Measurements from ENCODE around the gene U2AF1. TPM values are rescaled to one million over a fixed set of nuclear protein-coding genes. Genes with fewer than 3 reads are reported as not detected.
"Not testable (repeated sequence)": the region's sequence is repeated elsewhere in the genome, so short reads cannot be mapped to it uniquely, and the experiment has no call there.

U2AF1 gene
- total RNA-seq, 2 donors from 2014 or later = 72.4 to 84.7 TPM

DNA sequence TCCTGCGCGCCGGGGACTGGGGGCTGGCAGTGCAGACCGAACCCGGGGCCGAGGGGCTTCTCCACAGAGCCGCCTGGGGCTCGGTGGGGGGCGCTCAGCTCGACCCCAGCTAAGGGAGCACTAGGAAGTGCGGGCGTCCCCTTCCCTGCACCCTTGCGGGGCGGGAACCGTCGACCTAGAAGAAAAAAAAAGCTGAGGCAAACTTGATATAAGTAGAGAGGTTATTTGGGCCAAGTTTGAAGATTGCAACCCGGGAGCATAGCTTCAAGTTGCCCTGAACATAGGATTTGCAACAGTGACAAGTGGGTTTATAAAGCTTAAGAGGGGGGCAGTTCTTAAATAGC, 396 bp upstream of the U2AF1 start:
- not testable (repeated sequence) for H3K27me3 ChIP-seq (replicated peaks; ENCODE audit: insufficient read depth); H3K27ac ChIP-seq; ATAC-seq (ENCODE audit: insufficient number of reproducible peaks, low FRiP score, low read depth)

DNA sequence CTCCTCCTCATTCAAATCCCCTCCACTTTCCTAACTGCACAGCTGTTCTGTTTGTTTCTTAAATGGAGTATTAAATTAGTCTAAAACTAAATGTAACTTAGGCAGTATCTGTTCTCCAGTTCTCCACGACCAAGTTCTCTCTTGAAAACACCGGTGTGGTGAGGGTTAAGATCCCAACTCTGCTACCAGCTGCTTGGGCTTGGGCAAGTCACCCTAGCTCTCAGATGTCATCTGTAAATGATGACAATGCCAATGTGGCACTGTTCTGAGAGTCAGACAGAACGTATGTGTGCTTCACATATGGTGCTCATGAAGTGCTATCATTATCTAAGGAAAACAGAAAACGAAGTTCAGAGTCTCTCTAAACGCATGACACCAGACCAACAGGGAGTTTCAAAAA, 2.7 kb downstream of the U2AF1 start:
- H3K4me1 ChIP-seq (ENCODE audit: control insufficient read depth in 1 of 2, low read depth in 2 of 2); H3K4me3 ChIP-seq; DNase-seq (ENCODE audit: low spot score); H3K27me3 ChIP-seq (replicated peaks; ENCODE audit: insufficient read depth); H3K9me3 ChIP-seq; ATAC-seq (ENCODE audit: insufficient number of reproducible peaks, low FRiP score, low read depth); H3K36me3 ChIP-seq; H3K27ac ChIP-seq: not testable (repeated sequence)

More for the DNA sequence above, 396 bp upstream of the U2AF1 start:
- not testable (repeated sequence) for DNase-seq (ENCODE audit: low spot score); H3K9me3 ChIP-seq; H3K4me3 ChIP-seq; H3K4me1 ChIP-seq (ENCODE audit: control insufficient read depth in 1 of 2, low read depth in 2 of 2); H3K36me3 ChIP-seq

DNA sequence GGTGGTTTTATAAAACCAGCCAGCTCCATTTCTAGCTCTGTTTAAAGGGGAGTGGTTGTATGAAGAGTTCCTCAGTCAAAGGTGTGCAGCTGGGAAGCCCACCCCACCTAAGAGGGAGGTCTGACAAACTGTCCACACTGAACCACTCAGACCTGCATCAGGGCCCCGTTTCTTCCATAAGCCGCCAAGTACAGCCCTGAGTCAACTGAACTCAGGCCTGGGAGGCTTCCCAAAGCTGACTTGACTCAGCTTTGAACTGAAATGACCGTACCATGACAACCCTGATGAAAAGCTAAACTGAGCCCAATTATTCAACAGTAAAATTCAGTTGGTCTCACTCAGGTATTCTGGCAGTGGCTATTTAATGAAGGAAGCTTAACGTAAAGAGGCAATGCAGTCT, 5.1 kb downstream of the U2AF1 start:
- not testable (repeated sequence) for ATAC-seq (ENCODE audit: insufficient number of reproducible peaks, low FRiP score, low read depth); H3K36me3 ChIP-seq; H3K27ac ChIP-seq

DNA sequence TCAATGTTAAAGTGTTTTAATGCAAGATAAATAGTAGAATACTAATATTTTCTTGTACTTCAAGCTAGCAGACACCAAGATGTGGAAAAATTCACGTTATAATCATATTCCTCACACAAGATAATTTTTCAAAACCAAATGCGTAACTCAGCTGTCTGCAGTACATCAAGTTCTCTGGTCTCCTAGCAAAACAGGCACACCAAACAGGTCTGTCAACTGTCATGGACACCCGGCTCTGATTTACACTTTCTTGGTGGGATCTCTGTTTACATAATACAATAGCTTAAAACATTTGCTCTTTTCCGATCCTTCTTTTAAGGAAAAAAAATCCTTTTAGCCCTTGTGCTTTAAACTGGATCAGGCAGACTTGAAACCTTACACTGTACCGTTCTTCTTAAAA, 5.7 kb downstream of the U2AF1 start:
- H3K4me3 ChIP-seq; H3K9me3 ChIP-seq; ATAC-seq (ENCODE audit: insufficient number of reproducible peaks, low FRiP score, low read depth); DNase-seq (ENCODE audit: low spot score); H3K27me3 ChIP-seq (replicated peaks; ENCODE audit: insufficient read depth); H3K4me1 ChIP-seq (ENCODE audit: control insufficient read depth in 1 of 2, low read depth in 2 of 2); H3K36me3 ChIP-seq; H3K27ac ChIP-seq: not testable (repeated sequence)

More for the DNA sequence above, 5.1 kb downstream of the U2AF1 start:
- not testable (repeated sequence) for H3K4me1 ChIP-seq (ENCODE audit: control insufficient read depth in 1 of 2, low read depth in 2 of 2); H3K27me3 ChIP-seq (replicated peaks; ENCODE audit: insufficient read depth); H3K4me3 ChIP-seq; H3K9me3 ChIP-seq; DNase-seq (ENCODE audit: low spot score)

DNA sequence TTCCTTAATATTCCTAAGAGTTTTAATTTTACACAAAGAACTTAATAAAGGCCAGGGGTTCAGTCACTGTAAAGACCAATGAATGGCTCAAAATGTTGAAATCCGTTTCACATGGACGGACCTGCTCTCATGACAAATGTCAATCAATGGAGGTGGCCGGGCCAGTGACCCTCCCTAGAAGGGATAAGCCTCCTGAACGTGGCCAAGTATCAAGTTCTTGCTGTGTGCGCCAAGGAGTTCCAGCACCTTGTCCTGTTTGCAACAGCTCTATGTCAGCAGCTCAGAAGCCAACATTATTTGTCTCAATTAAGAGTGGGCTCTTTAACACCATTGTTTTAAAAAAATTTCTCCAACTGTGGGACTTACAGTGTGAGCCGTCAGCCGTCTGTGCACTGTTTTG, 6.4 kb downstream of the U2AF1 start:
- DNase-seq (ENCODE audit: low spot score); H3K27me3 ChIP-seq (replicated peaks; ENCODE audit: insufficient read depth); H3K27ac ChIP-seq; H3K4me3 ChIP-seq; H3K9me3 ChIP-seq; H3K4me1 ChIP-seq (ENCODE audit: control insufficient read depth in 1 of 2, low read depth in 2 of 2); H3K36me3 ChIP-seq; ATAC-seq (ENCODE audit: insufficient number of reproducible peaks, low FRiP score, low read depth): not testable (repeated sequence)

DNA sequence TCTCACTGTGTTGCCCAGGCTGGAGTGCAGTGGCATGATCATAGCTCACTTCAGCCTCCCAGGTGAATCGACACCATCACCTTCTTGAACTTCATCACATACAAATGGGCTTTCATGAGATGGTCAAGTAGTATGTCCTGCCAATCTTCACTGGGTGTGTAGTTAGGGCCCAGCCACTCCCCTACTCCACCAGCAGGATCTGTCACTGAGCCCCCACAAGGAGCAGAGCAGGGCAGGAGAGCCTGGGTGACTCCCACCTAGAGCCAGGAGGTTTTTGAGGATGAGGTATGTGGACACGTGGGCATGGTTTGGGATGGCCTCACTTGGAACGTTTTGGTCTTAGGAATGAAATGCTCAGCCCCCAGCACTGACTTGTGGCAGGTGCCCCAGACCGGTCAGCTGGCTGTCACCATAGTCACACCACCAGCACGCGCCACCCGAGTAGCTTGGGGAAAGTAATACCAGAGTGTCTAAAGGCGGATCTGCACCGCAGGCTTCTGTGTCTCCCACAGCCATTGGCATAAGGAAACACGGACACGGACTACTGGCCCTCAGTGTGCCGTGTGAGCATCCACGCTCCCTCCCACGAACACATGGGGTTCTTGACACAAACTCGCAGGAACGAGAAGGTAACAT, 15.3 kb downstream of the U2AF1 start:
- not testable (repeated sequence) for H3K36me3 ChIP-seq; H3K4me3 ChIP-seq; ATAC-seq (ENCODE audit: insufficient number of reproducible peaks, low FRiP score, low read depth); H3K9me3 ChIP-seq; H3K4me1 ChIP-seq (ENCODE audit: control insufficient read depth in 1 of 2, low read depth in 2 of 2); H3K27ac ChIP-seq; H3K27me3 ChIP-seq (replicated peaks; ENCODE audit: insufficient read depth); DNase-seq (ENCODE audit: low spot score)

DNA sequence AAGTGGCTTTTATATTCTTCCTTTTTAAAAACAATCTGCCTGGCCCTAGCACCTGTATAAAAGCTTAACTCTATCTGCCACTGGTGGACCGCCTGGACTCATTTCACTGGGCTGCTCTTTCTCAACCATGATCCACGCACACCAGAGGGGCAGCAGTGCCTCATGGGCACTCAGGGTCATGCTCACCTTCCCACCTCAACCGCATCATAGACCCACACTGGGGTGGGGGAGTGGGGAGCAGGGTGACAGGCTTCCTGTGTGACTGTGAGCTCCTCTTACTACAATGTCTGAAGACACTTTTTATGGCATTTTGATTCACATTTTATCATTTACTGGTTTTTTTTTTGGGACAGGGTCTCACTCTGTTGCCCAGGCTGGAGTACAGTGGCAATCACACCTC, 16.4 kb downstream of the U2AF1 start:
- DNase-seq (ENCODE audit: low spot score); H3K4me3 ChIP-seq; H3K27me3 ChIP-seq (replicated peaks; ENCODE audit: insufficient read depth); H3K36me3 ChIP-seq; ATAC-seq (ENCODE audit: insufficient number of reproducible peaks, low FRiP score, low read depth); H3K27ac ChIP-seq; H3K9me3 ChIP-seq; H3K4me1 ChIP-seq (ENCODE audit: control insufficient read depth in 1 of 2, low read depth in 2 of 2): not testable (repeated sequence)

DNA sequence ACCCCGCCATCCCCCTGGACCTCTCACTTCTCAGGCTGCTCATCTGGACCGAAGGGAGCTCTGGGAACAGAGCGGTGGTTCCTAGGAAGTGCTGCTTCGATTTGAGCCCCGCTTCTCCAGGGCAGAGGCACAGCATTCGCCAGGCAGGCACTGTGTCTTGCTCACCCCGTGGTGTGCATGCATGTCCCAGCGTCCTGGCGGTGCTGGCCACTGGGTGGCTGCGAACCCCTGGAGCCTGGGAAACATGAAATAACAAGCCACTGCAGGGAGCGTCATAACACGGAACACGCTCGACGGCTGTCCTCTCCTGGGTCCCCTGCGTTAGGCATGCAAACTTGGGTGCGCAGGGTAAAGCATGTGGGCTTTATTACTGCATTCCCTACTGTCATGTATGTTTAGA, 17.9 kb downstream of the U2AF1 start:
- H3K9me3 ChIP-seq = not testable (repeated sequence)

DNA sequence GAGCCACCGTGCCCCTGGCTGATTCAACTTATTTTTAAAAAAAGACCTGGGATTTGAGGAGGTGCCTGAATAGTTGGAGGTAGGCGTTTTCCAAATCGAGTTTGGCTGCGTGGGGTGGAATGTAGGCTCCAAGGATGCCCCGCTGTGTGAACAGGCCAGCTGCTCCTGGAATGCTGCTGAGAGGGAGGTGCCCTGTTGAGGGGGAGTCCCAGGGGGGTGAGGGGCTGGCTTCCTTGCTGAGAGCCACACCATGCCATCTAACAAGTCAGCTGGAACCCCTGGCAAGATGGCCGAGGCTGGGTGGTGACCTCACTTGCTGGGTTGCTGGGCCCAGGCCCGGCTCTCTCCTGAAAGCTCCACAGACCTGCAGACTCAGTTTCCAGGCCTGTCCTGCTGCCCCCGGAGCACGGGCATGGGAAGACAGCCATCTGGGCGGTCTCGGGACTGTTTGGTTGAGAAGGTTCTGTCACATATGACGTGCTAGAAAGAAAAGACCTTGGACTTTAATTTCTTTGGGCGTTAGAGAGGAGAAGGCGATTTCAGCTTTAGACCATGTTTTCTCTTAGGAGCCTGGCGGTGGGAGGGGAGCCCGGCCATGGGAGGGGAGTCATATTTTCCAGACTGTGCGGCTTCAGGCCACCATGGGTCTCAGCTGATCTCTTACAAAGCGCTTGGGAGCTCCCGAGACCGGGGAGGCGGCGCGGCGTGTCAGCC, 24.6 kb downstream of the U2AF1 start:
- not testable (repeated sequence) for H3K4me1 ChIP-seq (ENCODE audit: control insufficient read depth in 1 of 2, low read depth in 2 of 2); H3K4me3 ChIP-seq; H3K27ac ChIP-seq; H3K36me3 ChIP-seq; H3K27me3 ChIP-seq (replicated peaks; ENCODE audit: insufficient read depth); DNase-seq (ENCODE audit: low spot score); ATAC-seq (ENCODE audit: insufficient number of reproducible peaks, low FRiP score, low read depth); H3K9me3 ChIP-seq

More for the DNA sequence above, 17.9 kb downstream of the U2AF1 start:
- H3K4me3 ChIP-seq; H3K27me3 ChIP-seq (replicated peaks; ENCODE audit: insufficient read depth); H3K27ac ChIP-seq; H3K36me3 ChIP-seq; DNase-seq (ENCODE audit: low spot score); ATAC-seq (ENCODE audit: insufficient number of reproducible peaks, low FRiP score, low read depth); H3K4me1 ChIP-seq (ENCODE audit: control insufficient read depth in 1 of 2, low read depth in 2 of 2): not testable (repeated sequence)

DNA sequence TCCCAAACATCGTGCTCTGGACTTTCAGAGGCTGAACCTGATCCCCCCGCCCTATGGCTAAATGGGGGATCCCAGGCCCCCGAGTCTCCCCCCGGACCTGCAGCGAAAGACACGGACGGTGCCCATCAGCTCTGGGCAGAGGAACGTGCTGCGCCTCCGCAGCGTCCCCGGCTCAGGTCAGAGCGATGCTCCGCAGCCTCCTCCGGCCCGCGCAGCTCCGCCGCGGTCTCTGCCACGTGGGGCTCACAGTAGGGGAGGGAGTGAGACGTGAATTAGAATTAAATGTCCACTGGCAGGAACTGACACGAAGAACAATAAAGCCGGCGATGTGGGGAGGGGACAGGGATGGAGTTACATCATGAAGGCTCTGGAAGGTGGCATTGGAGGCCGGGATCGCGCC, 30.7 kb downstream of the U2AF1 start:
- not testable (repeated sequence) for H3K4me3 ChIP-seq; ATAC-seq (ENCODE audit: insufficient number of reproducible peaks, low FRiP score, low read depth); DNase-seq (ENCODE audit: low spot score)

DNA sequence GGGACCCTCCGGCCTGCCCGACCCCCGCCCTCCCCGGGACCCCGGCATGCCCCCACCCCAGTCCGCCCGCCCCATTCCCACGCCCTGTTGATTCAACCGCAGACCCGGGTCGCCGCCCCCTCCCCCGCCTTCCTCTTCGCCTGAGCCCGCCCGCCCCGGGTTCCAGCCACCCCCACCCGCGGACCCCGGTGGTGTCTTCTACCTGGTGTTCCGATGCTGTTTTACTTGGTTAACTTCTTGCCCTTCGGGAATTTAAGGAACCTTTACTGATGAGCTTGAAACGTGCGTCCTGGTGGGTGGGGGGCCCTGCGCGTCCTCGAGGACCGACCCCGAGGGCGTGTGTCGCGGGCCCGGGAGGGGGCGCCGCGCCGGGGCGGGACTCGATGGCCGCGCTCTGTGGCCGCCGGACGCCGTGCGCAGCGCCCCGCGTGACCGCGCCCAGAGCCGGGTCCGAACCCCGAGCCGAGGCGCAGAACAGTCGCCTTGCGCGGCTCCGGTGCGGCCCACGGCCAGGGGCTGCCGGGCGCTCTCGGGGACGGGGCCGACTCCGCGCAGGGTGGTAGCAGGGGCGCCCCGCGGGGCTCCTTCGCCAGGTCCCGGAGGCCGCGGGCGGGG, 31.2 kb downstream of the U2AF1 start:
- H3K9me3 ChIP-seq; ATAC-seq (ENCODE audit: insufficient number of reproducible peaks, low FRiP score, low read depth); H3K4me1 ChIP-seq (ENCODE audit: control insufficient read depth in 1 of 2, low read depth in 2 of 2); DNase-seq (ENCODE audit: low spot score); H3K27ac ChIP-seq; H3K36me3 ChIP-seq; H3K4me3 ChIP-seq; H3K27me3 ChIP-seq (replicated peaks; ENCODE audit: insufficient read depth): not testable (repeated sequence)

More for the DNA sequence above, 30.7 kb downstream of the U2AF1 start:
- H3K27ac ChIP-seq; H3K36me3 ChIP-seq; H3K27me3 ChIP-seq (replicated peaks; ENCODE audit: insufficient read depth); H3K9me3 ChIP-seq; H3K4me1 ChIP-seq (ENCODE audit: control insufficient read depth in 1 of 2, low read depth in 2 of 2): not testable (repeated sequence)

DNA sequence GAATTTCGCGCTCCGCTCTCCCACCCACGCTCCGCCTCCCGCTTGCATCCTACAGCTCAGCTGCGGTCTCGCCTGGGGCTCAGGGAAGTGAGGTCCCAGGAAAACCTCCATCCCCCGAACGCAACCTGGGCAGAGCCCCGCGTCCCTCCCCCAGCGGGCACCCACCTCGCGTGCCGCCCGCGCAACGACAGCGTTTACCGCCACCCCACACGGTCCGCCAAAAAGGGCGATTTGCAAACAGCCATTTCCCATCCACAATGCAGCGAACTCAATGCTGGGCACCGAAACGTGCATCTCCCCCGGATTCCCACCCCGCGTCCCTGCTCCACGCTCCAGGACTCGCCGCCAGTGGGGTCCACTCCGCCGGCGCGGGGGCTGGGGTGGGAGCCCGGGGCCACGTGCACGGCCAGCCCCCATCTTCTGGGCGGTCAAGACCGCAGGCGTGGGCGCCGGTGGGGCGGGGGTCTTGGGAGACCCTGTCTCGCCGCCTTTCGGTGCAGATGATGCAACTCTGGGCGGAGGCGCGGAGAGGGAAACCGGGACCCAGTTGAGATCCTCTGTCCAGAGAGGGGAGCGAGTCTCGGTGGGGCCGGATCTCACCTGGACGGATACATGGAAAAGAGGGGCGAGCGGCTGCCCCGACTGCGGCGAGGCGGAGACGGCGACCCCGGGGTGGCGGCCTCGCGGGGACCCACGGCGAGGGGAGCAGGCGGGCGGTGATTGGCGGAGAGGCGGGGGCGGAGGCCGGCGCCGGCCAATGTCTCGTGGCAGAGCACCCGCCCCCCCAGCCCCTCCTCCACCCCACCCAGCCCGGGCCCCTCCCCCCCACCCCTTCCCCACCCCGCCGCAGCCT, 32.0 kb downstream of the U2AF1 start, which contains the start of gene CBS:
CBS (minus strand) TSS at position 666 of the 853 bp plus-strand sequence. CDS start 3,642 bp downstream, outside the sequence.
- DNase-seq (ENCODE audit: low spot score); H3K27me3 ChIP-seq (replicated peaks; ENCODE audit: insufficient read depth); H3K9me3 ChIP-seq; ATAC-seq (ENCODE audit: insufficient number of reproducible peaks, low FRiP score, low read depth); H3K4me1 ChIP-seq (ENCODE audit: control insufficient read depth in 1 of 2, low read depth in 2 of 2); H3K27ac ChIP-seq; H3K4me3 ChIP-seq; H3K36me3 ChIP-seq: not testable (repeated sequence)
